ENCODE measurements around the gene PTPRT. TPM values are rescaled to one million over a fixed set of nuclear protein-coding genes. Genes with fewer than 3 reads are reported as not detected.

PTPRT gene
- polyA plus RNA-seq, 1 experiment = not detected

GRCh38 chr20:42380287-42380686 is 809.4 kb downstream of the PTPRT start:
- DNase-seq (ENCODE audit: low read depth) = no peak
- ChIA-PET CTCF (no interaction called here), POLR2A (no interaction called here)
- TF ChIP-seq CTCF (IDR thresholded peaks at IDR 0.05; ENCODE audit: insufficient read depth, low read depth, low read length) = no peak
- no peak overlapping the region for H3K4me3 ChIP-seq (ENCODE audit: low read depth, low read length)
- H3K27me3 ChIP-seq (ENCODE audit: control insufficient read depth, insufficient read depth, low read length) = no peaks in the 10 kb centered on the region
- H3K36me3 ChIP-seq (ENCODE audit: control insufficient read depth, insufficient read depth, low read length) = no peaks in the 10 kb centered on the region

GRCh38 chr20:42379385-42379784 is 810.3 kb downstream of the PTPRT start:
- no peaks in the 10 kb centered on the region for H3K36me3 ChIP-seq (ENCODE audit: control insufficient read depth, insufficient read depth, low read length)
- CTCF ChIA-PET = no interaction called here
- POLR2A ChIA-PET = no interaction called here
- H3K4me3 ChIP-seq (ENCODE audit: low read depth, low read length) = no peak overlapping the region
- no peak for DNase-seq (ENCODE audit: low read depth)
- no peak for TF ChIP-seq CTCF (IDR thresholded peaks at IDR 0.05; ENCODE audit: insufficient read depth, low read depth, low read length)
- no peaks in the 10 kb centered on the region for H3K27me3 ChIP-seq (ENCODE audit: control insufficient read depth, insufficient read depth, low read length)

GRCh38 chr20:42378826-42379225 is 810.9 kb downstream of the PTPRT start:
- Histone ChIP-seq H3K36me3 (ENCODE audit: control insufficient read depth, insufficient read depth, low read length) (no peaks in the 10 kb centered on the region), H3K4me3 (ENCODE audit: low read depth, low read length) (no peak overlapping the region), H3K27me3 (ENCODE audit: control insufficient read depth, insufficient read depth, low read length) (no peaks in the 10 kb centered on the region)
- CTCF ChIA-PET = no interaction called here
- POLR2A ChIA-PET = no interaction called here
- TF ChIP-seq CTCF (IDR thresholded peaks at IDR 0.05; ENCODE audit: insufficient read depth, low read depth, low read length) = no peak
- no peak for DNase-seq (ENCODE audit: low read depth)

DNA sequence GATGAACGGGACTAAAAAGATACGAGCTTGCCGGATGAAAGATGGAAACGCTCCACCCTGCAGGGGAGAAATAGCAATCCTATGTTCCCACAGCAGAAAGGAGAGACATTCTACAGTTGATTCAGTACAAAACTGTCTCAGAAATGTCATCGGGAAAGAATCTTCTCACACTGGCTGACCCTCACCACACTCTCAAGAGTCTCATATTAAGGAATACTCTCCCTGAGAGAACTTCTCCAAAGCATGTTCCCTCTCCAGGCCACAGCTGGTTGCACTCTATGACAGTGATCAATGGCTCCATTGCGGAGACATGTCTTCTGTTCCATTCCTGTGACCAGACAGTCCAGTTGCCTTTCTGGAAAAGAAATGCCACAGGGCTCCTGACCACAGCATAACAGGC is 813.6 kb downstream of the PTPRT start:
- POLR2A ChIA-PET = no interaction called here
- Histone ChIP-seq H3K4me3 (ENCODE audit: low read depth, low read length) (no peak overlapping the region), H3K36me3 (ENCODE audit: control insufficient read depth, insufficient read depth, low read length) (no peaks in the 10 kb centered on the region), H3K27me3 (ENCODE audit: control insufficient read depth, insufficient read depth, low read length) (no peaks in the 10 kb centered on the region)
- CTCF ChIA-PET = interaction anchor here (0.6 kb wide), 1 partner anchor 140 kb away, joined by 3 read pairs; no protein-coding TSS in a partner anchor
- TF ChIP-seq CTCF (IDR thresholded peaks at IDR 0.05; ENCODE audit: insufficient read depth, low read depth, low read length) = no peak
- no peak for DNase-seq (ENCODE audit: low read depth)

- no peak for TF ChIP-seq CTCF (IDR thresholded peaks at IDR 0.05; ENCODE audit: insufficient read depth, low read depth, low read length)
- no peak for DNase-seq (ENCODE audit: low read depth)
- H3K4me3 ChIP-seq (ENCODE audit: low read depth, low read length) = no peak overlapping the region
- POLR2A ChIA-PET = no interaction called here
- H3K36me3 ChIP-seq (ENCODE audit: control insufficient read depth, insufficient read depth, low read length) = no peaks in the 10 kb centered on the region
- no peaks in the 10 kb centered on the region for H3K27me3 ChIP-seq (ENCODE audit: control insufficient read depth, insufficient read depth, low read length)
- CTCF ChIA-PET = no interaction called here
Observed at GRCh38 chr20:42373049-42373448, 816.7 kb downstream of the PTPRT start.

Data from BJ (cell line).